ENCODE measurements around the gene GPD2.

- TF ChIP-seq POLR2A (IDR thresholded peaks at IDR 0.05; ENCODE audit: control extremely low read depth in 1 of 2, low read depth in 2 of 2, low read length in 2 of 2), result no peak
- TF ChIP-seq NRF1 (IDR thresholded peaks at IDR 0.05; ENCODE audit: low read depth, low read length), result no peak
- no peak for TF ChIP-seq MAX (IDR thresholded peaks at IDR 0.05)
- TF ChIP-seq YY1 (IDR thresholded peaks at IDR 0.05; ENCODE audit: low read depth, low read length), result no peak
- TF ChIP-seq KDM5A (IDR thresholded peaks at IDR 0.05; ENCODE audit: low read length), result no peak
- TF ChIP-seq, protein P1, sequence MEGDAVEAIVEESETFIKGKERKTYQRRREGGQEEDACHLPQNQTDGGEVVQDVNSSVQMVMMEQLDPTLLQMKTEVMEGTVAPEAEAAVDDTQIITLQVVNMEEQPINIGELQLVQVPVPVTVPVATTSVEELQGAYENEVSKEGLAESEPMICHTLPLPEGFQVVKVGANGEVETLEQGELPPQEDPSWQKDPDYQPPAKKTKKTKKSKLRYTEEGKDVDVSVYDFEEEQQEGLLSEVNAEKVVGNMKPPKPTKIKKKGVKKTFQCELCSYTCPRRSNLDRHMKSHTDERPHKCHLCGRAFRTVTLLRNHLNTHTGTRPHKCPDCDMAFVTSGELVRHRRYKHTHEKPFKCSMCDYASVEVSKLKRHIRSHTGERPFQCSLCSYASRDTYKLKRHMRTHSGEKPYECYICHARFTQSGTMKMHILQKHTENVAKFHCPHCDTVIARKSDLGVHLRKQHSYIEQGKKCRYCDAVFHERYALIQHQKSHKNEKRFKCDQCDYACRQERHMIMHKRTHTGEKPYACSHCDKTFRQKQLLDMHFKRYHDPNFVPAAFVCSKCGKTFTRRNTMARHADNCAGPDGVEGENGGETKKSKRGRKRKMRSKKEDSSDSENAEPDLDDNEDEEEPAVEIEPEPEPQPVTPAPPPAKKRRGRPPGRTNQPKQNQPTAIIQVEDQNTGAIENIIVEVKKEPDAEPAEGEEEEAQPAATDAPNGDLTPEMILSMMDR (IDR thresholded peaks at IDR 0.05; ENCODE audit: control extremely low read depth in 1 of 3, insufficient read depth in 1 of 3, low read depth in 1 of 3, low read length in 3 of 3), result no peak
Measured at GRCh38 chr2:156635646-156636045, 199.5 kb downstream of the GPD2 start.

Data from H1 (cell line).